Nephron (organoid): ENCODE data around the gene DMBX1.
A peak's percentile ranks its signal among the peaks of the same experiment; 100 is the strongest.

Experiments
- H3K27ac Mint-ChIP-seq, 3 experiments: 2 replicates each; pipeline ENCODE4 v1.8.0; 2020; ENCODE audit warnings: mixed read lengths in 3 of 3, mild to moderate bottlenecking in 2 of 3, moderate library complexity in 1 of 3
- H3K27me3 Mint-ChIP-seq: 2 replicates; pipeline ENCODE4 v1.8.0; 2021; ENCODE audit warnings: low read depth, mild to moderate bottlenecking, moderate library complexity, mixed read lengths
- H3K36me3 Mint-ChIP-seq: 2 replicates; pipeline ENCODE4 v1.8.0; 2020; ENCODE audit warnings: low read depth, mixed read lengths
- H3K4me1 Mint-ChIP-seq: 2 replicates; pipeline ENCODE4 v1.8.0; 2020; ENCODE audit warnings: mixed read lengths
- H3K4me3 Mint-ChIP-seq, 3 experiments: 2 replicates each; pipeline ENCODE4 v1.8.0; 2020; ENCODE audit warnings: mild to moderate bottlenecking in 3 of 3, mixed read lengths in 3 of 3, moderate library complexity in 2 of 3
- H3K9me3 Mint-ChIP-seq: 2 replicates; pipeline ENCODE4 v1.8.0; 2020; ENCODE audit warnings: mixed read lengths
- TF ChIP-seq, protein P1 (sequence below), 3 experiments: fragments of 200-600 bp; sonication (generic); IDR thresholded peaks; one replicate each; pipeline ENCODE4 v1.5.0; 2021; ENCODE audit warnings: antibody characterized with exemption in 3 of 3; ENCODE audit not compliant: unreplicated experiment in 3 of 3

The DMBX1 gene

DNA sequence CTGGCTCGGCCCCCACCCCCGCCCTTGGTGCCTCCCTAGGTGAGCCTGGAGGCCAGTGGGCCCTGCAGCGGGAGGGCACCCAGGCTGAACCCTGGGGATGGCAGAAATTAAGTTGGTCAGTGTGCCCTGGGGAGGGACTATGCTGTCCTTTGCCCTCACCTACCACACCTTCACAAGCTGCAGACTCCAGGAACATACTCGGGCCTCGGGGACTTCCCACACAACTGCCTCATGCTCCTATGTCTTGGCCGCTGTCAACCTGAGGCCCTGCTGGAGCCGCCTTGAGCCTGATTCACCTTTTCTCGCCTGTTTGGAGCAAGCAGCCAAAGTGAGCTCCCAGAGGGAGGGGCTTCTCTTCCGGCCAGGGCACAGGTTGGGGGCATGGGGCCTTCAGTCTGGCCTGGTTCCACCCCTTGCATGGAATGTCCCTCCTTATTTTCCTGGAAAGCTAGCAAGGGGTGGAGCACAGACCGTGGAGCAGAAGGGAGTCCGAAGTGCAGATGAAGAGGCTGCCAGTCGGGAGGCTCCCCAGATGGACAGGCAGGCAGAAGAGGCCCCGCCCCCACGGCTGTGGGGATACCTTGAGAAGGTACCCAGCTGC is 37.2 kb downstream of the DMBX1 start:
- Mint-ChIP-seq H3K4me3 (no peak overlapping the region), H3K27ac (no peak overlapping the region), H3K4me1 (peaks cover 34% of the 10 kb centered on the region), H3K9me3 (no peaks in the 10 kb centered on the region), H3K27me3 (peaks cover 96% of the 10 kb centered on the region), H3K36me3 (no peaks in the 10 kb centered on the region)
- TF ChIP-seq, protein P1, sequence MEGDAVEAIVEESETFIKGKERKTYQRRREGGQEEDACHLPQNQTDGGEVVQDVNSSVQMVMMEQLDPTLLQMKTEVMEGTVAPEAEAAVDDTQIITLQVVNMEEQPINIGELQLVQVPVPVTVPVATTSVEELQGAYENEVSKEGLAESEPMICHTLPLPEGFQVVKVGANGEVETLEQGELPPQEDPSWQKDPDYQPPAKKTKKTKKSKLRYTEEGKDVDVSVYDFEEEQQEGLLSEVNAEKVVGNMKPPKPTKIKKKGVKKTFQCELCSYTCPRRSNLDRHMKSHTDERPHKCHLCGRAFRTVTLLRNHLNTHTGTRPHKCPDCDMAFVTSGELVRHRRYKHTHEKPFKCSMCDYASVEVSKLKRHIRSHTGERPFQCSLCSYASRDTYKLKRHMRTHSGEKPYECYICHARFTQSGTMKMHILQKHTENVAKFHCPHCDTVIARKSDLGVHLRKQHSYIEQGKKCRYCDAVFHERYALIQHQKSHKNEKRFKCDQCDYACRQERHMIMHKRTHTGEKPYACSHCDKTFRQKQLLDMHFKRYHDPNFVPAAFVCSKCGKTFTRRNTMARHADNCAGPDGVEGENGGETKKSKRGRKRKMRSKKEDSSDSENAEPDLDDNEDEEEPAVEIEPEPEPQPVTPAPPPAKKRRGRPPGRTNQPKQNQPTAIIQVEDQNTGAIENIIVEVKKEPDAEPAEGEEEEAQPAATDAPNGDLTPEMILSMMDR (IDR thresholded peaks at IDR 0.05; ENCODE audit: unreplicated experiment in 3 of 3) = no peak

DNA sequence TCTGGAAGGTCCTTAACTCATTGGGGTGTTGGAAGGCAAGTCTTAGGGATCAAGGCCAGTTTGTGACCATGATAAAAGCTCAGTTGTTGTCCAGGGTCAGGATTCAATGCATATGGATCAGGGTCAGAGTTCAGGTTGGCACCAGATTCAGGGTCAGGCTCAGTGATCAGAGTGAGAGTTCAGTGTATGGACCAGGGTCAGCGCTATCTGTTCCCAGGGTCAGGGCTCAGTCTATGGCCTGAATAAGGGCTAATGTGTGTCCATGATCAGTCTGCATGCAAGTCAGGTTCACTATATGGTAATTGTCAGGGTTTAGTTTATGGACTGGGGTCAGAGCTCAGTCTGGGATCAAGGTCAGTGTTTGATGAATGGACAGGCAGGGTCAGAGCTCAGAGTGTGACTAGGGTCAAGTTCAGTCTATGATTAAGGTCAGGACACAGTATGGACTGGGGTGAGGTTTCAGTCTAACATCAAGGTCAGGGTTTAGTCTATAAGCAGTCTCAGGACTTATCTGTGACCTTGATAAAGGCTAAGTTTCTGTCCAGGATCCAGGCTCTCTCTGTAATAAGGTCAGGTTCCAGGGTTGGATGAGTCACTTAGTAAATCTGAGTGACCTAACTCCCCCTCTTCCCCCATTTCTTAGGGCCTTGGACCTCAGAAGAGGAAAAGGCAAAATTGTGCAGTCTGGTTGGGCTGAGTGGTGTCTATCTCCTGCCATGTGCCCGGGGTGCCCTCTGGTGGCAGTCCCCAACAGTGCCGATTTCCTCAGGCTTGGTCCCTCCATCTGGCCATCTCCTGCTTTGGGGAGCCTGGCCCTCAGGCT is 38.0 kb downstream of the DMBX1 start:
- peaks cover 26% of the 10 kb centered on the region for H3K4me1 Mint-ChIP-seq
- H3K4me3 Mint-ChIP-seq = no peak overlapping the region
- no peaks in the 10 kb centered on the region for H3K36me3 Mint-ChIP-seq

DNA sequence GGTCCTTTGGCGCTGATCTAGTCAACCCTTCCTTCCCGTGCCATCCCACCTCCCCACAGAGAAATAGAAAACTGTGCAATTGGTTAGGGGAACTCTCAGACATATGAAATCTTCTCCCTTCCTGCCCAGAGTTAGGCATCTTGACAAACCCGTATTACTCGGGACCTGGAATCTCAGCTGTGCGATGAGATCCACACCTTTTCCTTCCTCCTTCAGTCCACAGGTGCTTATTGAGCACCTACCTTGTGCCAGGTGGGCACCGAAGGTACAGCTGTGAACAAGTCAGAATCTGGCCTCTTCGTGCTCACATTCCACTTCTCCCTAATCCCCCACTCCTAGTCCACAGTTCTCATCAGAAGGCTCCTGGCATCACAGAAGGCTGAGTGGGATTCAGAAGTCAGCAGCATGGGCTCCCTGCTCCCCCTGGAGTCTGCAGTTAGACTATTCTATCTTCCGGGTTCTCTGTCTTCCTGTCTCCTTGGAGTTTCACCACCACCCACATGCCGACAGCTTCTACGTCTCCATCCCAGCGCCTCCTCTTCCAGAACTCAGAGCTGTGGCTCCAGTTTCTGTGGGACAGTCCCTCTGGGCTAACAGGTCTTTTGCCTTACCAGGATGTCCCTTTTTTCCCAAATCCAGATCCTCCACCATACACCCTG is 38.8 kb downstream of the DMBX1 start:
- TF ChIP-seq, protein P1 (IDR thresholded peaks at IDR 0.05; ENCODE audit: unreplicated experiment in 3 of 3) = peak in 1 of 3 experiments; percentile 9

More for the DNA sequence above, 38.0 kb downstream of the DMBX1 start:
- Mint-ChIP-seq H3K27me3 (peaks cover 96% of the 10 kb centered on the region), H3K27ac (no peak overlapping the region), H3K9me3 (no peaks in the 10 kb centered on the region)
- TF ChIP-seq, protein P1 (IDR thresholded peaks at IDR 0.05; ENCODE audit: unreplicated experiment in 3 of 3) = peak; percentile 78 to 86 (median 86)

DNA sequence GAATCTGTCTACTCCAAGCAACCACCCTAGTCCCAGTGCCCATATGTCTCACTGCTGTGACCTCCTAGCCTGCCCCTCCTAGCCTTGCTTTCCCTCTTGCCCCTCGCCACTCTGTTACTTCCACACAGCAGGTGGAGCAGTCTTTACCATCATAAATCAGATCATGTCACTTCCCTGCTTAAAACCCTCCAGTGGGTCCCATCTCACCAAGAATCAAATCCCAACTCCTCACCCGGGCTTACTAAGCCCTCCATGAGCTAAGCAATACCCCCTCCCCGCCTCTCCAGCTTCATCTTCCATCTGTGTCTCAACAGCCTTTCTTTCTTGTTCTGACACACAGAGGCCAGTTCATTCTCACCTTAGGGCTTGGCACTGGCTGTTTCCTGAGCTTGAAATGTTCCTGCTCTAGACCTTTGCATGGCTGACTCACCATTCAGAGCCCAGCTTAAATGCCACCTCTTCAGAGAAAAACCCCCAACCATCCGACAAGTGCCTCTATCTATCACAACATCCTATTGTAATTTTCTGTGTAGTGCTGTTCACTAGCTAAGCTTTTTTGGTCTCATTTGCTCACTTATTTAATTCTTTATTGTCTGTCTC is 39.5 kb downstream of the DMBX1 start:
- Mint-ChIP-seq H3K27ac (no peak overlapping the region), H3K4me1 (peaks cover 21% of the 10 kb centered on the region), H3K36me3 (no peaks in the 10 kb centered on the region), H3K9me3 (no peaks in the 10 kb centered on the region), H3K27me3 (peaks cover 91% of the 10 kb centered on the region), H3K4me3 (no peak overlapping the region)
- TF ChIP-seq, protein P1 (IDR thresholded peaks at IDR 0.05; ENCODE audit: unreplicated experiment in 3 of 3) = no peak

More for the DNA sequence above, 38.8 kb downstream of the DMBX1 start:
- no peak overlapping the region for H3K4me3 Mint-ChIP-seq
- peaks cover 91% of the 10 kb centered on the region for H3K27me3 Mint-ChIP-seq
- H3K4me1 Mint-ChIP-seq = peaks cover 24% of the 10 kb centered on the region
- H3K27ac Mint-ChIP-seq = no peak overlapping the region
- H3K36me3 Mint-ChIP-seq = no peaks in the 10 kb centered on the region
- no peaks in the 10 kb centered on the region for H3K9me3 Mint-ChIP-seq

DNA sequence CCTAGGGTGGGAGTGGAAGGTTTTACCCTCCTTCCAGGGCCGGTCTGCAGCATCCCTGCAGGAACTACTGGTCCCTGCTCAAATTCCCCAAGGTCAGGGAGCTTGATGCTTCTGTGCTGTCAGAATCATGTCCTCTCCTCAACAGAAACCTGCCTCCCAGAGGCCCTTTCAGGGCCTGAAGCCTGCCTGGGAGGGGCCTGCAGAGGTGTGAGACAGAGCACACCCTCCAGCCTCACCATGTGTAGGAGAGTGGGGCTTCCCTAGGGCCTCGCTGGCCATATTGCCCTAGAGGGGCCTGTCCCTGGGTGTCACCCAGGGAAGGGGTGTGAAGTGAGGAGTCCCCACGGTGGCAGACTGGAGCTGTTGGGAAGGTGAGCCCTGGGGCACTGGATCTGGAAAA is 40.7 kb downstream of the DMBX1 start:
- Mint-ChIP-seq H3K9me3 (no peaks in the 10 kb centered on the region), H3K4me3 (no peak overlapping the region), H3K27me3 (peaks cover 88% of the 10 kb centered on the region), H3K27ac (no peak overlapping the region), H3K4me1 (peaks cover 12% of the 10 kb centered on the region), H3K36me3 (no peaks in the 10 kb centered on the region)
- TF ChIP-seq, protein P1 (IDR thresholded peaks at IDR 0.05; ENCODE audit: unreplicated experiment in 3 of 3) = no peak
